Fibroblast of upper back skin (primary cell): ENCODE data around the gene METTL25B.

Source experiments
- DNase-seq: peaks from one replicate; pipeline ENCODE4 v3.0.0-alpha.2; 2013

The METTL25B gene

GRCh38 chr1:156773607-156774006, 45.3 kb downstream of the METTL25B start:
- no peak for DNase-seq

DNA sequence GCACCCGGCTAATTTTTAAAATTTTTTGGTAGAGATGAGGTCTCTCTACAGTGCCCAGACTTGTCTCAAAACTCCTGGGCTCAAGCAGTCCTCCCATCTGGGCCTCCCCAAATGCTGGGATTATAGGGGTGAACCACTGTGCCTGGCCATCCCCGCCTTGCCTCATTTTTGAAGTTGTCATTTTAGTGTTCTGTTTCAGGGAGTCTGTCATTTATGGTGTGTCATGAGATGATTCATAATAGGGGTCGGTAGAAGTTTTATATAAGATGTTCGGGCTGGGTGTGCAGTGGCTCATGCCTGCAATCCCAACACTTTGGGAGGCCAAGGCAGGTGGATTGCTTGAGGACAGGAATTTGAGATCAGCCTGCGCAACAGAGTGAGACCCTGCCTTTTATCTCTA, 47.5 kb downstream of the METTL25B start:
- DNase-seq = no peak

DNA sequence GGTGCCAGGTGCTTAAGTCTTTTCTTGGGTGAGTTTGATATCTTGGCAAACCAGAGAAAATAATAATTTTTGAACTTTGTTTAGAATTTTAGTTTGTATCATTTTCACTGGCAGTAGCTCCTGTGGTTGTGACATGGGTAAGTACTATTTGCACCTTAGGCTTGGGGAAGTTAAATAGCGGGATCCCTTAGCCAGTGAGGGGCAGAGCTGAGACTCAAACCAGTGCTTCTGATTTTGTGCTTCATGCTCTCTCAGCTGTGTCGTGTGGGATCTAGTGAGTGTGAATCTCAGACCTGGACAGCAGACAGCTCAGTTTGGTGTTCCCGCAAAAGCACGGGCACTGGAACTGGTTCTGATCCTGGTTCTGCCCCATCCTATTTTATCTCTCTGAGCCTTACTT, 48.7 kb downstream of the METTL25B start:
- no peak for DNase-seq

- no peak for DNase-seq
These were observed 49.3 kb downstream of the METTL25B start for GRCh38 chr1:156777573-156777972.

GRCh38 chr1:156781585-156782186, 53.4 kb downstream of the METTL25B start:
- DNase-seq = peak; percentile 73

DNA sequence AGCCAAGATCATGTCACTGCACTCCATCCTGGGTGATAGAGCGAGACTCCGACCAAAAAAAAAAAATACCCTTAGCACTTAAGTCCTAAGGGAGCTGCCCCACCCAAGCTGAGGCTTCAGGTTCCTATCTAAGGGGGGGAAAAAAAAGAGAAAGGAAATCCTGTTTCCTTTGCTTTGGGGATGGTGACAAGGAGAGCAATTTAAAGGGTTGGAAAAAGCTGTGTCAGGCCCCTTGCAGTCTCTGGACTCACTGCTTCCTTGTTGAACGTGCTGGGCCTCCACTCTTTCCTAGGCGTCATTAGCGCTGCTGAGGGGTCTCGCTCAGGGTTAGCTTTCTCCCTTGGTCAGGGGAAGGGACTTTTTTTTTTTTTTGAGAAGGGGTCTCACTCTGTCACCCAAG, 57.2 kb downstream of the METTL25B start:
- no peak for DNase-seq
